Skeletal muscle cell (primary cell): ENCODE measurements around the gene CCBE1.

Experiments
- DNase-seq: peaks from one replicate; pipeline ENCODE4 v3.0.0-alpha.2; 2010; ENCODE audit warnings: low read depth
- H3K4me3 ChIP-seq: 2 replicates; pipeline ENCODE4 v1.5.1; 2011; ENCODE audit warnings: low read depth, mild to moderate bottlenecking, control low read depth, low read length, moderate library complexity

The CCBE1 gene

DNA sequence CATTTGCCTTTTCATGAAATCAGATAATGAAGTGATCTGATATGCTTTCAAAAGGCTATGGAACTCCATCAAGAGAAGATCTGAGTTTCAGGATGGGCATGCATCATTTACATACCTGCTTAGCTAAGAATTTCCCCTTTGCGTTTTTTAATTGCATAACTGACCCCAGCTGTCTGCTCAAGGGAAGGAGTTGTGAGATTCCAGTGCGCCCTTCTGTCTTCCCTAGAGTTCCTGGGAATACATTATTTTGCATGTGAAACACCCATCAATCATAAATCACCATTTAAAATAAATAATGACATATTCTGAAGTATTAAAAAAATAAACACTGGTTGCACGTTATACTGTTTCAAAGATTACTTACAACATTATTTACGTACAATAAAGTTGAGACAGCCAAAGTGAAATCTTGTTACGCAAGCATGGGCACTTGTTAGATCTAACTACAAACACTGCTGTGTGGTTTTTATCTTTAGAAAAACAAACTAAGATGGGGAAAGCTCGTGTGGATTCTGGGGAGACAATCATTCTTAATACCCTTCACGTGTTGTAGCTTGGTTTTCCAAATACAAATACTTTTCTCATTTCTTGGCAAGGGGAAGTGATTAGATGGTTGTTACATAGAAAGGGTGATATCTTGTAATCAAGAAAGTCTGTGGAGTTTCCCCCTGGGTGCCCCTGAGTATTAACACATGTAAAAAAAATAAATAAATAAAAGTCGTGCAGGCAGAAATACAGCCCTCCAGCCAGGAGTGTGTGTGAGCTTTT is 212.5 kb downstream of the CCBE1 start:
- peak; percentile 46 for DNase-seq
- H3K4me3 ChIP-seq, result no peak overlapping the region

DNA sequence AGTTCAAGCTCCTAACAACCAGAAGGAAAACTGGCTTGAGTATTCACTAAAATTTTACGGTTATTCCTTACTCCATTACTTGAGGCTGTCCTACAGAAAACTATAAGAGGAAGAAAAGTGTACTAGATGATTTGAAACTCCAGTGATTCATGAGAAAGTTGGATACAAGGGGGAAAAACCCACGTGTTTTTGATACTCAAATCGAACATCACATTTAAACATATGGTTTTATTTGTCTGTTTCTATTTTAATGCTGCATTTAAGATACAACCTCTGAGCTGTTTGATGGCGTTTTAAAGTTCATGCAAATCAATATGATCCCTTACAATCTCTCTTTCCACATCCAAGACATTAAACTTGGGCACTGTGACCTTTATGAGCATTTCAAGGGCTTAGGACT is 213.1 kb downstream of the CCBE1 start:
- no peak overlapping the region for H3K4me3 ChIP-seq
- no peak for DNase-seq

DNA sequence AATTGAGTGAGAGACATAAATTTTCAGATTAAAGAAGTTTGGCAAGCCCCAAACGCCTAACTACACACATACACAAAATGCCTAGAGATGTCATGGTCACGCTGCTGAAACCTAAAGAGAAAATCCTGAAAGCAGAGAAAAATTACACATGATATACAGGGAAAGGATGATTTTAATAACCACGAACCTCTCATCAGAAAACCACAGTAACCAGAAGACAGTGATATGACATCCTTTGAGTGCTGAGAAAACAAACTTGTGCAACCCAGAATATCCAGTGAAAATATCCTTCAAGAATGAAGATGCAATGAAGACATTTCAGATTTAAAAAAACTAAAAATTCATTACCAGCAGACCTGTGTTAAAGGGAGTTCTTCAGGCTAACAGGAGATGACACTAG is 215.8 kb downstream of the CCBE1 start:
- no peak overlapping the region for H3K4me3 ChIP-seq
- DNase-seq, result no peak

DNA sequence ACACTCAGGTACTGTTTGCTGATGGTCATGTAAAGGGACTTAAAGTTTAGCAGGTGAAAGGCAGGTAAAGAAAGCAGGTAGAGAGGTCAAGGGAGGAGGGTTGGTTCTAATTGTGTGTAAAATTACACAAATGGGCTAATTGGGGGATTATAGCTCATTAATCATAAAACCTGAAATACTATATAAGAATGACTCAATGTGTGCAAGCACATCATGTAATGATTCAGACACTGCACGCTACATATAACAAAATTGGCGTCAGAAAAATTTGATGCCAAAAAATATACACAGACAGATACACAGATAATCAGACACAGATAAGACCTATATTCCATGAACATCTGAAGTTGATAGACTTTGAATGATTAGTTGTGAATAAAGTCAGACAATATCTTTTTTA is 217.4 kb downstream of the CCBE1 start:
- H3K4me3 ChIP-seq, result no peak overlapping the region
- no peak for DNase-seq

DNA sequence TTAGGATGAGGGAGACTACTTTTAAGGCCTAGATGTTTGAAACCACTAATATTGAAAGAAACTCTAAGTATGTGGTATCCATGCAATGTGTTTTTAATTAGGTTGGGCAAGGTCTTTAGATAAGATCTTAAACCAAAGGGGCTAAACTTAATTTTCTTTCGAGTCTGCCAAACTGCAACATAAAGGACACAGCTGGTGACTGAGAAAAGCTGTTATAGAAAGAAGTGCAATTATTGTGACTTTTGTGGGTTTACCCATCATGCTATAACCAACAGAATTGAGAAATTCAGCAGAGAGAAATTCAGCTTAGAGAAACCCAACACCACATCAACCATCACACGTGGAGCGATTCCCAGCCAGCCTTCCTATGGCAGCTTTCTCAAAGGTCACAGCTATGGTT is 218.6 kb downstream of the CCBE1 start:
- peak; percentile 11 for DNase-seq

DNA sequence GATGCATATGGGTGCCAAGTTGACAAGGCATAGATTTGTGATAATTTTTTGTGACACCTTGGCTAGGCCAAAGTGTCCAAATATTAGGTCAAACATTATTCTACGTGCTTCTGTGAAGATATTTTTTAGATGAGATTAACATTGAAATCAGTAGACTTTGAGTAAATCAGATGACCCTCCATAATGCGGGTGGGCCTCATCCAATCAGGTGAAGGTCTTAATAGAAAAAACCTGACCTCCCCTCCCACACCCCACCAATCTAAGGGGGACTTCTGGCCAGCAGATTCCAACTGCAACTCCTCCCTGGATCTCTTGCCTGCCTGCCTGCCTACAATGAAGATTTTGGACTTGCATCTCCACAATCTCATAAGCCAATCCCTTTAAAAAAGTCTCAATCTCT is 219.4 kb downstream of the CCBE1 start:
- H3K4me3 ChIP-seq, result no peak overlapping the region
- no peak for DNase-seq

More for the DNA sequence above, 218.6 kb downstream of the CCBE1 start:
- H3K4me3 ChIP-seq, result no peak overlapping the region

DNA sequence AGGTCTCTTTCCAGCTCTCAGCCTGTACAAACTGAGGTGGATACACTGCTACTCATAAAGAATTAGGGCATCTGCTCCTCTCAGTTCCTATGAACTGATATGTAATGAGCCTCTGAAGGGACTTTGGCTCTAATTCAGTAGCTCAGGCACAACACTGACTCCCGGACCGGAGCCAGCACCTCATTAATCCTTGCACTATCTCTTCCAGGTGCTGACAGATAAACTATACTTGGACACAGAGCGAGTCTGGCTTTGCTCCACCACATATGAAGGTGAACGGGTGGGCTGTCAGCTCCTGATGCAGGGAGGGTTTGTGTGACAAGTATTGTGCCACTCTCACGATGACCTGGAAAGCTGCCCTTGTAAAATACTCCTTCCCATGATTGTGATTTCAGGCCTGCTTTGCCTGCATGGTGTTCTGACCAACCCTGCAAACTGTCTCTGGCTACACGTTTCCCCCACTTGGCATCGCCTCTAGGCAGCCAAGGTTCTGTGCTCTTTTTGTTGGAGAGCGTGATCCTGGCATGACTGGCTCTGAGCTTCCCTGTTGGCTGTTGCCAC is 226.6 kb downstream of the CCBE1 start:
- no peak for DNase-seq
- no peak overlapping the region for H3K4me3 ChIP-seq

DNA sequence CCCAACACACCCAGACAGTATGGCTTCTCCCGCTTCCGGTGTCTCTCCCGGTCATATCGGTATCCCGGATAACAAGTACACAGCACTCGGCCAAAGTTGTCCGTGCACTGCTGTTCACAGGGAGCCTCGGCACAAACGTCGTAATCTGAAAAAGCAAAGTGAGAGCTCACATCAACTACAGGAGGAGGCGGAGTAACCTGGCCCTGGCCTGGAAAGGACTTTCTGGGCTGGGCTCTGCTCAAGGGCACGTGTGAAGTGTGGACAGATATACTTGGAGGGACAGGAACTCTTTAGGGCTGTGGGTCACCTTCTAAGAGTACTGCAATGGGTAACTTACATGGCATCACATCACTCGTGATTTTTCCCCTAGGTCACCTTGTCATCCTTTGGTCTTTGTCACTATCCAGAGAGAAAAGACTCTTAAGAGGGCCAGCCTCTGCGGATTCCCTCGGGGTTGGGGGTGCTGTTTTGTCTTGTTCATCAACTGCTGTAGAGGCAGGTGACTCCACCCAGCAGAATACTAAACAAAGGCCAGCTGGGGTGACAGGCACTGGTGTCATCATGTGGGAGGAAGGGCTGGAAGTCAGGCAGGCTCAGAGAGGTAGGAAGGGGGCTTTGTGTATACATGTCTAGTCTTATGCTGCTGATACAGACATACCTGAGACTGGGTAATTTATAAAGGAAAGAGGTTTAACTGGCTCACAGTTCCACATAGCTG is 227.6 kb downstream of the CCBE1 start:
- H3K4me3 ChIP-seq, result no peak overlapping the region
- no peak for DNase-seq

DNA sequence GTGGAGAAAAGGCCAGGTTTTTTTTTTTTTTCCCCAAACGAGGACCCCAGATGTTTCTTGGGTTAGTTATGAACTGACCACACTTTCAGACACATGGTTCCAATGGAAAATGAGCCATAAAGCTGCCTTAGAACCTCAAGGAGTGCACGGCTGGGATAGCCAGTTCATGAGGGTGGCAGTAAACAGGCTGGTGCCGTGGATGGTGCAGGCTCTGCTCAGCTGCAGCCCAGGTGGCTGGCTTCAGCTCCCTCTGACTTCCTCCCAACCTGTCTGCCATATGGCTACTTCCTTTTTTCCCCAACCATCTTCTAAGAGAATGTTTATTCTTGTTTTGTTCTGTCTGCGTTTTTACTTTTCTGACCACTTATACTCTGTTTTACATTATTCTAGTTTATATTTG is 228.4 kb downstream of the CCBE1 start:
- H3K4me3 ChIP-seq, result no peak overlapping the region
- no peak for DNase-seq

DNA sequence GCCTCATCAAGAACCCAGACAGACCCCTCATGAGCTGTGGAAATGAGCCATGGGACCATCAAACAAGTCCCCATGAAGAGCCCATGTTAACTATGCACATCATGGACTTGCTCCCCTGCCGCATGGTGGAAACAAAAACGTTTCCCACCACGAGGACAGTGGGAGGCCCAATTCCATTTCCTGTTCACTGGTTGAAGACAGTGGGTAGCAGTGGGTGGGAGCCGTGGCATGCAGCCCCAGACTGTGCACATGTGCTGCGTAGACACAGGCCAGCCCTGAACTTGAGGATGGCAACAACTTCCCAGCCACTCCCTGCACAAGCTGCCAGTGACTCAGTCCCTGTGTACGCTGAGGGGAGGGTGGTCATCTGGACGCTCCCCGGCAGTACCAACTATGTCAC is 229.7 kb downstream of the CCBE1 start:
- no peak overlapping the region for H3K4me3 ChIP-seq
- DNase-seq, result no peak

DNA sequence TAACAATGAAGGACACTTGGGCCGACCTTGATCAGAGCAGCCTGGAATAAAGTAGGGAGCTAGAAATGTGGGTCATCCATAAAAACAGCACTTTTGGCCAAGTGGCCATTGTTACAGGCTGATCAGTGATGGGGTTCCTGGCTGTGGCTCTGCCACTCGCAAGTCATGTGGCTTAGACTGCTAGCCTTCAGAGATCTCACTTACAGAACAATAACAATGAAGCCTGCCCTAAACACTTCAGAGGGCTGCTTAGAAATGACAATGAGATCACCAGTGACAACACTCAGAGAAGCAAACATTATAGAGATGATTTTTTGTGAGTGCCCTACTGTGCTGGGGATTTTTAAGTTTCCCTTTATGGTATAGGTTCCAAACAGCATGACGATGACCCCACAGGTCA is 230.2 kb downstream of the CCBE1 start:
- no peak overlapping the region for H3K4me3 ChIP-seq
- DNase-seq, result no peak

DNA sequence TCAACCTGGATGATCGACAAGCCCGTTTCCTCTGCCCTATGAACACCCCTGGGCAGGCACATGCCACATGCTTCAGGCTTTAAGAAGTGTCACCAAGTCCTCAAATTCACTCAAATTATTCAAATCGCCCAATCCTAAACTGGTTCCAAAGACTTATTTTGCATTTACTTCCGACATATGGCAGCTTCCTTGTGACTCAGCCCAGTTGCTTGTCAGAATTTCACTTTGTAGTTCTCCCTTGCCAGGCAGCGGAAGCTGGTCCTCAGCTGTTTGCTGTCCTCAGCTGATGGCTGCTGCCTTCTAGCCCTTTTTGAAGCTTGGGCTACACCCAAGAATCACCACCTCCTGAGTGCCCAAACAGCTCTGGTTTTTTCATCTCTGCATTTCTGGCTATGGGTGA is 232.7 kb downstream of the CCBE1 start:
- no peak overlapping the region for H3K4me3 ChIP-seq
- DNase-seq, result no peak

DNA sequence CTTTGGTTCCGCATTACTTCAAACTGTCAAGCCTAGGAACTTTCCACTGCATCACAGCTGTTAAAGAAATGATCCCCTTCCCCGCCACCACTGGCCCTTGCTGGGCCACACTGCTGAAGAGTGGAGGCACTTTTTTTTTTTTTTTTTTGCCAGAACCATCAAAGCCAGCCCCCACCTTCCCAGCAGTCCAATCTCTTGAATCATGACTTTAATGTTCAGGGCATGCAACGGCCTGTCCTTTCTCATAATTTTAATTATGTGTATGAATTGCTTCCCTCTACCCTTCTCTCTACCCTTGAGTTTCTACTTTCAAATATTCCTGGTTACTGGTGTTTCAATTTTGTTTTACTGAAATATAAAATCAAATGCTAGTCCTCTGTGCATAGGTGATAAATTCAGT is 236.1 kb downstream of the CCBE1 start:
- no peak for DNase-seq
- H3K4me3 ChIP-seq, result no peak overlapping the region

DNA sequence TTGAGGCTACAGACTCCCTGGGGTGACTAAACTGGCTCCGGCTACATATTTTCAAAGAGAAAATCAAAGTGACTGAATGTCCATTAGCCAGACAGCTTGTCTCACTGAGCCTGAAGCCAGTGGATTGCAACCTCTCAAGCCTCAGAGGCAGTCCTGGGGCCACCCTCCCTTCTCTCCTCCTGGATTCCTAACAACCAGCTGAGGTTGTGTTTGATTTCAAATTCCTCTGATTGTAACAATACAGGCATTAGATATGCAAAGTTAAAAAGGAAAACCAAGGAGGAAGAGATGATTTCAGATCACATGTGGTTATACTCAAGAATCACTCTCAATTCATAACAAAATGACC is 237.2 kb downstream of the CCBE1 start:
- no peak overlapping the region for H3K4me3 ChIP-seq
- DNase-seq, result no peak

DNA sequence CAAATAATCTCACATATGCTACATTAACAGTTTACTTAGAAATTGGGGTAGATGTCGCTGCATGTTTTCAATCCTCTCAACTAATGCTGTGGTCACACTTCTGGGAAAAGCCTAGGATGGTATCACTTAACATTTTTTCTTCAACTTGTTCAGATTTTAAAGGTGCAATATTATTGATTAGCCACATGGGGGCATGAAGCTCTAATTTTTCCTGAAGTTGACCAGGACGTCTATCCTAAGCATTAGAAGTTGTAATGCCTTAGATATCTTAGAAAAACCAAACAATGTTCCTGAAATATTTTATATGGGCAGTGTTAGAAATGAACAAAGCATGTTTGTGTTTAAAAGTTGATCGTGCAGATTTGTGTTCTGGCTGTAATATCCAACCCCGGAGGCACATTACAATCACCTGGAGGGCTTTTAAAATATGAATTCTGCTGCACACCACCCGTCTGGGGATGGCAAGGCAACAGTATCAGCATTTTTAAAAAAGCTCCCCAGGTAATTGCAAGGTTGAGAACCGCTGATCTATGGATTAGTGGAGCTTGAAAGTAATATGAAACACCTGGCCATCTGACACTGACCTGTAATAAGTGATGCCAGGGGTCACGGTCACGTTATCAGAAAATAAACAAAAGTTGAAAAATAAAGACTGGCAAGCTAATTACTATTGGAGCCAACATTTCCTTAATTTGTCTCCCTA is 237.7 kb downstream of the CCBE1 start:
- H3K4me3 ChIP-seq, result no peak overlapping the region
- DNase-seq, result no peak

DNA sequence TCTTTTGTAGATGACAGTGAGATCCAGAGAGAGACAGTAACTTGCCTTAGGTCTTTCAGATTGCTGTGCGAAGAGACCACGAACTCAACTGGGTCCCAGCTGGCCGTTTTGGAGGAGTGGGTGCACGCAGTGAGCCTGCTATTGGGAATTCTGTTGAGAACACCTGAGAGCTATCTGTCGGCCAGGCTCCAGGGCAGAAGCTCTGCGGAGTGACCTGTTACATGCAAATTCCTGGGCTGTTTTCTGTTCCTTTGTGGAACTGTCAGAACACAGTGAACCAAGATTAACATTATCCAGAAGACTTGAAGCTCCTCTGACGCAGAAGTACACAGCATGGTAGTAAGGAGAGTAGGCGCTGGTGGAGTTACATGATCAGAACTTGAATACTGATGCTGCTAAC is 238.6 kb downstream of the CCBE1 start:
- no peak overlapping the region for H3K4me3 ChIP-seq
- DNase-seq, result no peak

DNA sequence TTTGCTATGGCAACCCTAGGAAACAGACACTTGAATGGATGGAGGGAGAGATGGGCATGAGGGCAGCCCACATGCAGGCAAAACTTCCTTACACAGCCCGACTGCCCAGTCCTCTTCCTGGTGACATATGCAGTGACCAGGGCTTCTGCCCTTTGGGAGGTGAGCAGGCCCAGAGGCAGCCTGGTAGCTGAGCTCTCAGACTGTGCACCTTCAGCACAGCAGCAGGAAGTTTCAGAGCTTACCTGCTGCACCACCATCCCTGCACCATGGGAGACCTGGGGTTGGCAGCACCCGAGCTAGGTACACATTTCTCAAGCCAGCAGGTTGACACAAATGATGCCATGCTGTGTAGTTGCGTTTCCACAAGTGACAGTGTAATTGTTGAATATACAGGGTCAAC is 240.6 kb downstream of the CCBE1 start:
- no peak for DNase-seq
- H3K4me3 ChIP-seq, result no peak overlapping the region

DNA sequence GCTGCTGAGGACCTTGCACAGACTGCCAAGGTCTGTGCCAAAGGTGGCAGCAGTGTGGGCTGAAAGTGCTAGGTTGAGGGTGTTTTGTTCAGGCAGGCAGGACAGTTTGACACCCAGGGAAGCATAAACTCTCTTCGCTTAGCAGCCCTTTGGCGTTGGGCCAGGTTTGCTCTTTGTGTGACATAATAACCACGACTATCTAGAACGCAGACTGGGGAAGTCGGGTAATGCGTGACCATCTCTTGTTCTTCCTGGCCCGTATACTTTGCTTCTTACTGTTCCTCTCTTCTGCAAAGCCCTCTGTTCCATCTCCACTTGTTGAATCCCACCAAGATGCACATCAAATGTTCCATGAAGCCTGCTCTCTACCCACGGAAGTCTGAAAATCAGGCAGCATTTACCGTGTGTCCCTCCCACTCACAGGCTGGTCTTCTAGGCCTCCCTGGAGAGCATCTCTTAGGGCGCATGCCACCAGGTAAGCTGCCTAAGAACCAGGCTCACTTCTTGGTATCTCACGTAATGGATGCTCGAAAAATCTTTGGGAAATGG is 241.4 kb downstream of the CCBE1 start:
- no peak for DNase-seq
- H3K4me3 ChIP-seq, result no peak overlapping the region

DNA sequence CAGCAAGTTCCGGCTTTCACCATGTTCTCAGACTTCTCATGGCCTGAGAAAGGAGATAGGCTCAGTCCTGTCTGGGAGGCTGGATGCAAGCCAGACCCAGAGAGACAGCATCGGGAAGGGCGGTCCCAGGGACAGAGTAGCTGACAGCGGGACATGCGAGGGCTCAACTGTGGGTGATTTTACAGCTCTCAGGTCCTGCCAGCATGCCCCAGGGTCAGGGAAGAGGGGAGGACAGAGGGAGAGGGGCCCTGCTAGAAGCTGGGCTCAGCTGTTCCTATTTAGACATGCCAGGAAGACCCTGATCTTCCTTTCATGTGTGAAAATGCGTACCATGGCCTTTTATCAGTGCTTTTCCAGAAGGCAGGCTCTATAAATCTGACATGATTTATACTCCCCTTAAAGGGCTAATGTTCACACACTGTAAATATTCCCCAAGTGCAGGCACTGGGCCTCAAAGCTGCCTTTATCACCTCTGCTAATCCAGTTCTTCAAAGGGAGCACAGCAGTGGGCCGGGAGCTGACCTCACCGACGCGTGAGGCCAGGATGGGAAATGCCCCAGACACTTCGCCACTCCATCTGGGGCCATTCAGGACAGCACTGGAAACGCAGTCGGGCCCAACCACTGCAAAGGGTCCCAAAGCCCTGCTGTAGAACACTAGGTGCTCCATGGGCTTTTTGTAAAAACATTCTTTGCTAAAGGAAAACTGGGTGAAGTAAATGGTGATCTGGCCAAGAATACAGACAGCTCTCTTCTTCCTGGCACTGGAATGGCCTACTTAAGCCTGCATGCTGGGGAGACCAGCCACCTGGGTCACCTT is 242.1 kb downstream of the CCBE1 start:
- DNase-seq, result no peak

More for the DNA sequence above, 242.1 kb downstream of the CCBE1 start:
- H3K4me3 ChIP-seq, result no peak overlapping the region
